ENCODE measurements around the gene ITGA3.

ITGA3 gene

DNA sequence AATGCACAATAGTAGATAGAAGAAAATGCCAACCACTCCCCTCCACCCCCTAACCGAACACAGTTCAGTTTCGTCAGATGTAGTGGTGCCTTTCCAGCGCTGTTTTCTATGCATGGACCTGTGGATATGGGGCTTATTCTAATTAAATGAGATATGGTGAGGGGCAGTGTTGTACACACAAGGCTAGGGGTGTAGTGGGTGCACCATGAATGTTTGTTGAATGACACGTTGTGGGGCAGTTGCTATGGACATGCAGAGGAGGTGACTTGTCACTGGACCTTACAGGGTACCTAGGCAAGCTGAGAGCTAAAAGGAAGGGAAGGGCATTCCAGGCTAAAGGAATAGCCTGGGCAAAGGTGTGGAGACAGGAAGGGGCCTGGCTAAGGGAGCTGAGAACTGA lies 42.7 kb downstream of the ITGA3 start:
- Histone ChIP-seq H3K9me2 (ENCODE audit: low read depth, low read length) (no peaks in the 10 kb centered on the region), H3K4me3 (ENCODE audit: low read depth, low read length, poor library complexity, severe bottlenecking) (no peak overlapping the region), H3K36me3 (ENCODE audit: insufficient read depth, low read length) (no peaks in the 10 kb centered on the region), H3F3A (ENCODE audit: insufficient read depth, low read length) (no peaks in the 10 kb centered on the region), H3K9me3 (ENCODE audit: low read length) (no peaks in the 10 kb centered on the region), H2AFZ (ENCODE audit: low read length) (no peak overlapping the region), H3K4me1 (ENCODE audit: insufficient read depth, low read length, severe bottlenecking) (peaks cover 15% of the 10 kb centered on the region), H3K27ac (ENCODE audit: low read depth, low read length, poor library complexity, severe bottlenecking) (no peak overlapping the region), H4K20me1 (ENCODE audit: insufficient read depth, low read length) (no peaks in the 10 kb centered on the region), H3K27me3 (ENCODE audit: insufficient read depth, low read length) (no peaks in the 10 kb centered on the region), H3K4me2 (ENCODE audit: low read length) (no peak overlapping the region), H3K9ac (ENCODE audit: low read length) (no peak overlapping the region), H3K79me2 (ENCODE audit: insufficient read depth, low read length) (no peaks in the 10 kb centered on the region)
- TF ChIP-seq EZH2 (IDR thresholded peaks at IDR 0.05; ENCODE audit: borderline replicate concordance, low read length): no peak

DNA sequence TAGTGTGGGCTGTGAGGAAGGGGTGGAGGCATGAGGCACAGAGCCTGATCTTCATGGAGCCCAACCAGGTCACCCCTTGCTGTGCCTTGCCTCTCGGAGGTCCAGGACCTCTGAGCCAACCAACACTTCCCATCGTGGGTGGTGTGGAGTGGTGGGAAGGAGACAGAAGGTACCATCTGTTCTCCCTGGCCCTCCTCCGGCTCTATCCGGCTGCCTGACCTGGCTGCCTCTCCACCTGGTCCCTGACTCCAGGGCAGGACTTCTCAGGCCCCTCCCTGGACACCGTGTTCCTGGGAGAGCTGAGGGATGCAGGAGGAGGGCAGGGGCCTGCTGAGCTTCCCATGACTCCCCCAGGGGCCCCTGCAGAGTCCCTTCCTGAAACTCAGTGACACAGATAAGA lies 43.1 kb downstream of the ITGA3 start:
- H3K4me2 ChIP-seq (ENCODE audit: low read length): no peak overlapping the region
- H3K27me3 ChIP-seq (ENCODE audit: insufficient read depth, low read length): no peaks in the 10 kb centered on the region
- H3K79me2 ChIP-seq (ENCODE audit: insufficient read depth, low read length): no peaks in the 10 kb centered on the region
- no peak overlapping the region for H3K4me3 ChIP-seq (ENCODE audit: low read depth, low read length, poor library complexity, severe bottlenecking)
- H3K9me2 ChIP-seq (ENCODE audit: low read depth, low read length): no peaks in the 10 kb centered on the region
- no peaks in the 10 kb centered on the region for H4K20me1 ChIP-seq (ENCODE audit: insufficient read depth, low read length)
- H3K9ac ChIP-seq (ENCODE audit: low read length): no peak overlapping the region
- H3K9me3 ChIP-seq (ENCODE audit: low read length): no peaks in the 10 kb centered on the region
- H2AFZ ChIP-seq (ENCODE audit: low read length): no peak overlapping the region
- H3K4me1 ChIP-seq (ENCODE audit: insufficient read depth, low read length, severe bottlenecking): peaks cover 15% of the 10 kb centered on the region
- no peaks in the 10 kb centered on the region for H3K36me3 ChIP-seq (ENCODE audit: insufficient read depth, low read length)
- no peaks in the 10 kb centered on the region for H3F3A ChIP-seq (ENCODE audit: insufficient read depth, low read length)
- H3K27ac ChIP-seq (ENCODE audit: low read depth, low read length, poor library complexity, severe bottlenecking): no peak overlapping the region
- no peak for TF ChIP-seq EZH2 (IDR thresholded peaks at IDR 0.05; ENCODE audit: borderline replicate concordance, low read length)
- TF ChIP-seq, protein P1, sequence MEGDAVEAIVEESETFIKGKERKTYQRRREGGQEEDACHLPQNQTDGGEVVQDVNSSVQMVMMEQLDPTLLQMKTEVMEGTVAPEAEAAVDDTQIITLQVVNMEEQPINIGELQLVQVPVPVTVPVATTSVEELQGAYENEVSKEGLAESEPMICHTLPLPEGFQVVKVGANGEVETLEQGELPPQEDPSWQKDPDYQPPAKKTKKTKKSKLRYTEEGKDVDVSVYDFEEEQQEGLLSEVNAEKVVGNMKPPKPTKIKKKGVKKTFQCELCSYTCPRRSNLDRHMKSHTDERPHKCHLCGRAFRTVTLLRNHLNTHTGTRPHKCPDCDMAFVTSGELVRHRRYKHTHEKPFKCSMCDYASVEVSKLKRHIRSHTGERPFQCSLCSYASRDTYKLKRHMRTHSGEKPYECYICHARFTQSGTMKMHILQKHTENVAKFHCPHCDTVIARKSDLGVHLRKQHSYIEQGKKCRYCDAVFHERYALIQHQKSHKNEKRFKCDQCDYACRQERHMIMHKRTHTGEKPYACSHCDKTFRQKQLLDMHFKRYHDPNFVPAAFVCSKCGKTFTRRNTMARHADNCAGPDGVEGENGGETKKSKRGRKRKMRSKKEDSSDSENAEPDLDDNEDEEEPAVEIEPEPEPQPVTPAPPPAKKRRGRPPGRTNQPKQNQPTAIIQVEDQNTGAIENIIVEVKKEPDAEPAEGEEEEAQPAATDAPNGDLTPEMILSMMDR (IDR thresholded peaks at IDR 0.05; ENCODE audit: low read length): no peak

GRCh38 chr17:50100480-50100883 lies 44.6 kb downstream of the ITGA3 start:
- no peak overlapping the region for H3K27ac ChIP-seq (ENCODE audit: low read depth, low read length, poor library complexity, severe bottlenecking)
- TF ChIP-seq EZH2 (IDR thresholded peaks at IDR 0.05; ENCODE audit: borderline replicate concordance, low read length): no peak
- TF ChIP-seq, protein P1 (IDR thresholded peaks at IDR 0.05; ENCODE audit: low read length): no peak
- H3K79me2 ChIP-seq (ENCODE audit: insufficient read depth, low read length): no peaks in the 10 kb centered on the region
- H3K9ac ChIP-seq (ENCODE audit: low read length): no peak overlapping the region
- no peak overlapping the region for H3K4me2 ChIP-seq (ENCODE audit: low read length)
- H3K27me3 ChIP-seq (ENCODE audit: insufficient read depth, low read length): no peaks in the 10 kb centered on the region
- no peaks in the 10 kb centered on the region for H4K20me1 ChIP-seq (ENCODE audit: insufficient read depth, low read length)
- H3K36me3 ChIP-seq (ENCODE audit: insufficient read depth, low read length): no peaks in the 10 kb centered on the region
- no peaks in the 10 kb centered on the region for H3K9me3 ChIP-seq (ENCODE audit: low read length)
- peaks cover 8% of the 10 kb centered on the region for H3K4me1 ChIP-seq (ENCODE audit: insufficient read depth, low read length, severe bottlenecking)
- H3K9me2 ChIP-seq (ENCODE audit: low read depth, low read length): no peaks in the 10 kb centered on the region
- H3F3A ChIP-seq (ENCODE audit: insufficient read depth, low read length): no peaks in the 10 kb centered on the region
- H2AFZ ChIP-seq (ENCODE audit: low read length): no peak overlapping the region
- no peak overlapping the region for H3K4me3 ChIP-seq (ENCODE audit: low read depth, low read length, poor library complexity, severe bottlenecking)

DNA sequence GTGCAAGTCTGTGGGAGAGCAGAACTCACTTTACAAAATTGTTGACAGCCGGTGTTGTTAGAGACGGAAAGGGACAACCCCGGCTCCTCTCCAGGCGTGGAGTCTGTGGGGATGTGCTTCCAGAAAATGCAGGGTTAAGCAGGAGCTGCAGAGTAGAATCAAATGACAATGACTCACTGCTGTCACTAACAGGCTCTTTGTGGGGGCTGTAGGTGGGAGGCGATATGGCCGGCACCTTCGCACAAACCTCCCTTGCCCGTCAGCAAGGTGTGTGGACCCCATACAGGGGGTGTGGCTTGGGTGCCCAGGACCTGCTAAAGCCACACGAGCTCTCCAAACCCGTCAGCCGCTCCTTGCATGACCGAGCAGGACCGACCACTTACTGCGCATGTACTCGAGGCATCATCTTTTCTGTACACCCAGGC lies 45.0 kb downstream of the ITGA3 start:
- Histone ChIP-seq H3K4me2 (ENCODE audit: low read length) (no peak overlapping the region), H2AFZ (ENCODE audit: low read length) (no peak overlapping the region), H3F3A (ENCODE audit: insufficient read depth, low read length) (no peaks in the 10 kb centered on the region), H3K4me3 (ENCODE audit: low read depth, low read length, poor library complexity, severe bottlenecking) (no peak overlapping the region), H3K27me3 (ENCODE audit: insufficient read depth, low read length) (no peaks in the 10 kb centered on the region), H3K9ac (ENCODE audit: low read length) (no peak overlapping the region), H3K36me3 (ENCODE audit: insufficient read depth, low read length) (no peaks in the 10 kb centered on the region), H3K27ac (ENCODE audit: low read depth, low read length, poor library complexity, severe bottlenecking) (no peak overlapping the region), H4K20me1 (ENCODE audit: insufficient read depth, low read length) (no peaks in the 10 kb centered on the region), H3K4me1 (ENCODE audit: insufficient read depth, low read length, severe bottlenecking) (peaks cover 4% of the 10 kb centered on the region), H3K9me3 (ENCODE audit: low read length) (no peaks in the 10 kb centered on the region), H3K79me2 (ENCODE audit: insufficient read depth, low read length) (no peaks in the 10 kb centered on the region), H3K9me2 (ENCODE audit: low read depth, low read length) (no peaks in the 10 kb centered on the region)
- TF ChIP-seq, protein P1 (IDR thresholded peaks at IDR 0.05; ENCODE audit: low read length): no peak
- no peak for TF ChIP-seq EZH2 (IDR thresholded peaks at IDR 0.05; ENCODE audit: borderline replicate concordance, low read length)
